ENCODE data around the gene PSKH1.
"Not testable (repeated sequence)": the region's sequence is repeated elsewhere in the genome, so short reads cannot be mapped to it uniquely, and the experiment has no call there.

PSKH1 gene

GRCh38 chr16:67892899-67893742, at the start of gene PSKH1:
TSS of gene PSKH1 (plus strand) at chr16:67893254. CDS start at chr16:67908750, 15,496 bp downstream.
- DNase-seq, result peak; percentile 80

DNA sequence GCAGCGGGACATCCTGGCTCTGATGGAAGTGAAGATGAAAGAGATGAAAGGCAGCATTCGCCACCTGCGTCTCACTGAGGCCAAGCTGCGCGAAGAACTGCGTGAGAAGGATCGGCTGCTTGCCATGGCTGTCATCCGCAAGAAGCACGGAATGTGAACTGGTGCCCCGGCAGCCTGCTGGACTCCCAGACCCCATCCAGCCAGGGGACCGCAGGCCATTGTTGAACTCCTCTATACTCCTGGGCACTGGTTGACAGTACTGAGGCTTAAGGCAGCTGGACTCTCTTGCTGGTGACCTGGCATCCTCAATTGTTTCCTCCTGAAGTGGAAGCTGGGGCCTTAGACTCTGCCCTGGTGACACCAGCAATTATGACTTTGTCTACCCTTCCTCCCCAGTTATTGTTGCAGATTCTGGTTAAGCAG, 49.7 kb upstream of the PSKH1 start:
- DNase-seq, result no peak

DNA sequence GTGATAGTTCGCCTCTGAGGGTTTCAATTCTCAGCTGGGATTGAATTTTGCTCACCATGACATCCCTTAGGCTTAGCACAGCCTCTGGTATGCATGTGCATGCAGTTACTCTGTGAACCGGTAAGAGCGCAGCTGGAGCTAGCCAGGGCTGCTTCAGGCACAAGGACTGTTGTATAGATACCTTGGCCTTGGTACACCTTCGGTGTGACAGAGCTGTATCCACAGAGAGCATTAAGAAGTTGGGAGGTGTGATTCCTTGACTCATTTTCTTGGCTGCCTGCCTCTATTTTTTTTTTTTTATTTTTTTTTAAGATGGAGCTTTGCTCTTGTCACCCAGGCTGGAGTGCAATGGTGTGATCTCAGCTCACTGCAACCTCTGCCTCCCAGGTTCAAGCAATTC, 48.6 kb upstream of the PSKH1 start:
- DNase-seq, result no peak

DNA sequence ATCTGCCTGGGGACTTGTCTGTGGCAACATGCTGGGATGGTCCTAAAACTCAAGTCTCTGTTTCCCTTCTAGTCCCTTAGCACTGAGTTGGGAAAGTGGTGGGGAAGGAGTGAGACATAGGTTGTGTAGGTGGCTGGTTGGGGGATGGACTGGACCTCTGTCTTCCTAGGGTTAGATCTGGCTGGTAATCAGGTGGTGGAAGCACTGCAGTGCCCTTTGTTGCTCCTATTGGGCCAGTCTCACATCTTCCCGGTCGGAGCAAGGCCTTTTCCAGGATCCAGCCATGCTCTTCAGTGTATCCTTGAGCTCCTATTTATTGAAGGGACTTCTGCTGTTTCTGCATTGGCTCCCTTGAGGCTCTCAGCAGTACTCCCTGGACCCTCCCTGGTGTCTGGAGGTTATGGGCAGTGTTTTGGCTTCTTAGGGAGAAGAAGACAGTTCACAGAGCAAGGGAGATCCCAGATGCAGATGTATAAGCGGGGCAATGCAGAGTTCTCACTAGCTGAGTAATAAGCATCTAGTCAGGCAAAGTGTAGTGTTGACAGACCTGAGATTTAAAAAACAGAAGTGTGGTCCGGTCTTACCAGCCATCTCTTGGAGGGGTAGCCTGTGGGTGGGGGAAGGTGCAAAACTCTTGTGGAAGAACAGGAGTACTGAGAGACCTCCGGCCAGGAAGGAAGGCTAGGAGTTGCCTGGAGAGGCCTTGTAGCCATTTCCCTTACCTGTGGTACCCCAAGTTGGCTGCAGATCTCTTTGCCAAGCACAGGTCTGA, 47.6 kb upstream of the PSKH1 start:
- no peak for DNase-seq

GRCh38 chr16:67846063-67846319, 47.1 kb upstream of the PSKH1 start:
- DNase-seq, result no peak

- peak; percentile 81 for DNase-seq
Observed at GRCh38 chr16:67846320-67847063, 46.6 kb upstream of the PSKH1 start, which contains the start of gene NUTF2. TSS of gene NUTF2 (plus strand) at chr16:67846933. CDS start at chr16:67865131, 18,198 bp downstream.

DNA sequence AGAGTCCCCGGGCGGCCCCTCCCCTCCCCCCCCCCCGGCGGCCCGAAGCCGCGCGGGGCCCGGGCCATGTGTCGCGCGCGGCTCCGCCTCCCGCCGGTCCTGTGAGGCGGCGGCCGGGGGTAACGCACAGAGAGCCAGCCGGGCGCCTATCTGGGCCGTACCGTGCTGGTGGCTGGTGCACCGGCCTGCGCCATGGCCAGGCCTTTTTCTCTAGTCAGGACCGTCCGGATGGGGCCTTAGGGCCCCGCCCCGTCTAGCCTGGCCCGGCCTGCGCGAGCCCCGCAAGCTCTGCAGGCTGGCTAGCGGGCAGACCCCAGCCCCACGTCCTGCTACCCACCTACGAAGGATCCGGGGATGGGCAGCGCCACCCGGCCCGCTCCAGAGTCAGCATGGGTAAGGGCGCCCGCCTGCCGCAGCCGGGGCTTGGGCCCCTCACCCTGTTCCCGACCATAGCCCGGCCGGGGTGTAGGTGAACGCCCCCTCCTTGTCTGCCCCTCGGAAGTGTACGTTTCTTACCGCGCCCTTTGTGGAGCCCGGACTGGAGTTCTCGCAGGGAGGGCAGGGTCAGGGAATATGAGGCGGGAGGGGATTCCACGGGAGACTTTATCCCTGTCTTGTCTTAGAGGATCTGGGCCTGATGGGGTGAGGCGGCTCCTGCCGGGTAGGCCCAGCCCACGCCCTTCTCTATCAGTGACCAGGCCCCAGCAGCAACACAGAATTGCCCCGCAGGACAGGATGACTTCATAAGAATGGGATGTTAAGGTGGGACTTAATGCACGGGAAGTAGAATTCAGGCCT, 45.8 kb upstream of the PSKH1 start, which contains the start of gene CENPT:
CENPT (minus strand) TSS at position 630 of the 798 bp plus-strand sequence. CDS start 13,834 bp downstream, outside the sequence.
- DNase-seq, result no peak

DNA sequence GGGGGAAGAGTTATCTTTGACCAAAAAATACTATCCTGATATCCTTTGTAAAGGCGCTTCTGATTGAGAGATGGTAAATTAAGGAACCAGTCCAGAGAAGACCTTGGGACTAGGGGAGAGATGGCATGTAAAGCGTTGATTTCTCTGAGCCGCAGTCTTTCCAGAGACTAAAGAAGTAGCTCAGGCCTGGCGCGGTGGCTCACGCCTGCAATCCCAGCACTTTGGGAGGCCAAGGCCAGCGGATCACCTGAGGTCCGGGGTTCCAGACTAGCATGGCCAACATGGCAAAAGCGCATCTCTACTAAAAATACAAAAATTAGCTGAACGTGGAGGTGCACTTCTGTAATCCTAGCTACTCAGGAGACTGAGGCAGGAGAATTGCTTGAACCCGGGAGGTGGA, 44.9 kb upstream of the PSKH1 start:
- DNase-seq, result no peak

DNA sequence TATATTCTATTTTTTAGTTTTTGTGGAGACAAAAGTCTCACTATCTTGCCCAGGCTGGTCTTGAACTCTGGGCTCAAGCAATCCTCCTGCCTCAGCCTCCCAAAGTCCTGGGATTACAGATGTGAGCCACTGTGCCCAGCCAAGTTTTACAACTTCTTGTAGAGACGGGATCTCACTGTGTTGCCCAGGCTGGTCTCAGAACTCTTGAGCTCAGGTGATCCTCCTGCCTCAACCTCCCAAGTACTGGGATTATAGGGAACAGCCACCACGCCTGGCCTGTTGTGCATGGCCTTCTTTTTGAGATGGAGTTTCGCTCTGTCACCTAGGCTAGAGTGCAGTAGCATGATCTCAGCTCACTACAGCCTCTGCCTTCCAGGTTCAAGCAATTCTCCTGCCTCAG, 39.4 kb upstream of the PSKH1 start:
- no peak for DNase-seq

- DNase-seq, result no peak
Observed at GRCh38 chr16:67855789-67856188, 37.3 kb upstream of the PSKH1 start.

- DNase-seq, result no peak
Observed at GRCh38 chr16:67856927-67857546, 36.0 kb upstream of the PSKH1 start.

- peak; percentile 65 for DNase-seq
Observed at GRCh38 chr16:67857547-67858233, 35.4 kb upstream of the PSKH1 start.

GRCh38 chr16:67858500-67858899, 34.6 kb upstream of the PSKH1 start:
- DNase-seq, result no peak

DNA sequence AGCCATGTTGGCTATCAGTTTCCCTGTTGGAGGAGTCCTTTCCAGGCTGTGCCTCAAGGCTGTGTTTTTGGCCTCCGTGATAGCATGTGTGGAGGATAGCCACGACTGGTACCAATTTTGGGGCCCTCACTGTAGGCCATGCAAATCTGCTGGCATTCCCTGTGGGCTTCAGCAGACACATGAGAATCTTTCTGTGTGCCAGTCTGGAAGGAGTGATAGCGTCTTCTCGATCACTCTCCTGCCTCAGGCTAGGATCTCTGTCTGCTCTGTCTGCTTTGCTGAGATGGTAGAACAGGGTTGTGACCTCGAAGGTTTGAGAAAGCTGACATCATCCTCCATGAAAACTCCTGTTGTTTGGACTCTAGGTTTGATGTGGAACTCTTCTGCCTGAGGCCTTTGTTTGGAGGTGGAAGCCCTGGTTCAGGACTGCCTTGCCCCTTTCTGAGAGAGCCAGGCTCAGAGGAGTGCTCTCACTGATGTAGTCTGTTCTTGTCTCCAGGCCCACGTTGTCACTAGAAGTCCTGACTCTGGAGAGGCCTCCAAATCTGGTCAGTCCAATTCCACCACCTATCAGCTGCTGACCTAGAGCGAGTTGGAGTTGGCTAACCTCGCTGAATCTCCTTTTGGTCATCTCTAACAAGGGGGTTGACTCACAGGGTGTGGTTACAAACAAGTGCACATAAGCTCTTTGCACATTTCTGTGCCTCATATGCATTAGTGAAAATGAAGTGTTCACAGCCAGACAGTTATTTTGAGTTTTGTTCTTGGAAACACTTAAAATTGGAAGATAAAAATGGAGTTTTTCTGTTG, 32.3 kb upstream of the PSKH1 start:
- no peak for DNase-seq

GRCh38 chr16:67861877-67862276, 31.2 kb upstream of the PSKH1 start:
- DNase-seq, result no peak

DNA sequence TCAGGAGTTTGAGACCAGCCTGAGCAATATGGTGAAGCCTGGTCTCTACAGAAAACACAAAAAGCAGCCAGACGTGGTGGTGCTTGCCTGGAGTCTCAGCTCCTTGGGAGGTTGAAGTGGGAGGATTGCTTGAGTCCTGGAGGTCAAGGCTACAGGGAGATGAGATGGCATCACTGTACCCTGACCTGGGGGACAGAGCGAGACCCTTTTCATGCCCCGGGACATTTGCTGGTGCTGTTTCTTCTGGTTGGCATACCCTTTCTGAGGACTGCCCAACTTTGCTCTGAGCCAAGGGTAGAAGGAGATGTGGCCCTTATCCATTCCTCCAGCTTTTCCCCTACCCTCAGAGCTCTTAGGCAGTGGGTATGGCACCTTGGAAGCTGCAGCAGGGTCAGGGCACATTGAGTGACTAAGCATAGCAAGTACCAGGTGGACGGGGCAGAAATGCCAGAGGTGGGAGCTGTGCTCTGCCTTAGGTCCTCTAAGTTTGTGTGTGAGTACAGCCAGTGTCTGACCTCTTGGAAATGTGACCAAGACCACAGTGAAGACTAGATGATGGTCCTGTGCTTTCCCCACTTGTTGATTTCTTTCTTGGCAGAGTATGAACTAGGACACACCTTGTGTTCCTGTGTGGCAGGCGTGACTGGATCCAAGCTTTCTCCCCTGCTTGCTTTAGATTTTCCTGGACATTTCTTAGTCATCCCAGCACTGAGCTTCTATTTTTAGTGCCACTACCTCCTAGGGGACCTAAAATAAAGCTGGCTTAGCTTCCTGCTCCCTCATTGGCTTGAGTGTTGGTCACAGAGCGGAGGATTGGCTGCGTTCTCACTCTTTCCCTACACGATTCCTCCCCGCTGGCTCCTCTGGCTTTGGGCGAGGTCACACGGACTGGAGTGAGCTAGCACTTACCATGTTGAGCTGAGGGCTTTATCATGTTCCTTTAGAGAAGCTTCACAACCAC, 30.2 kb upstream of the PSKH1 start:
- no peak for DNase-seq

DNA sequence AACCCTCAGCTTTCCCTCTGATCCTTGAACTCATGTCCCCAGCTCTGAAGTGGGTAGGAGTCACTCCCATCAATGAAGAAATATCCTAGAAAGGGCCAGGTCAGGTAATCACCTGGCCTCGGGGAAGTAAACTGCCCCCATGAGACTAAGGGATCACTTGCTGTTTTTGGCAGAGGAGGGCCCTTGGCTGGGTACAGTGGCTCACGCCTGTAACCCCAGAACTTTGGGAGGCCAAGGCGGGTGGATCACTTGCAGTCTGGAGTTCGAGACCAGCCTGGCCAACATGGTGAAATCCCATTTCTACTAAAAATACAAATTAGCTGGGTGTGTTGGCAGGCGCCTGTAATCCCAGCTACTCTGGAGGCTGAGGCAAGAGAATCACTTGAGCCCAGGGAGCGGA, 29.0 kb upstream of the PSKH1 start:
- not testable (repeated sequence) for DNase-seq

DNA sequence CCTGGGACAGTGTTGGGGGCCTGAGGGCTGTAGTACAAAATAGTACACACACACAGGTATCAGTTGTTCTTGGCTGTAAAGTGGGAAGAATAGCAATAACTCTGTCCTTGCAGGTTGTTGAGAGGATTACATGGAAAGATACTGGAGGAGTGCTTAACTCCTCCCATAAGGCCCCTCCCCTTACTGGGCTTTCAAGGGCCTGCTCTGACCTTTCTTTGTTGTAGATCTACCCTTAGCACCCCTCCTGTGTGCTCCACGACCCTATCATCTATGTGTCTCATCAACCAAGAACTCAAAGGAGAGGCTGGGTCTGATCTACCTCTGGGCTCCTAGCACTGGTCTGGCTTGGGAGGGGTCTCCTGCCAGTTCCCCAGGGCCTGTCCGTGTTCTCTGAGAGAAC, 28.5 kb upstream of the PSKH1 start:
- no peak for DNase-seq

- no peak for DNase-seq
Observed at GRCh38 chr16:67865318-67865717, 27.7 kb upstream of the PSKH1 start.
